ENCODE measurements around the gene GSN.
A peak's percentile ranks its signal among the peaks of the same experiment; 100 is the strongest.

The GSN gene

DNA sequence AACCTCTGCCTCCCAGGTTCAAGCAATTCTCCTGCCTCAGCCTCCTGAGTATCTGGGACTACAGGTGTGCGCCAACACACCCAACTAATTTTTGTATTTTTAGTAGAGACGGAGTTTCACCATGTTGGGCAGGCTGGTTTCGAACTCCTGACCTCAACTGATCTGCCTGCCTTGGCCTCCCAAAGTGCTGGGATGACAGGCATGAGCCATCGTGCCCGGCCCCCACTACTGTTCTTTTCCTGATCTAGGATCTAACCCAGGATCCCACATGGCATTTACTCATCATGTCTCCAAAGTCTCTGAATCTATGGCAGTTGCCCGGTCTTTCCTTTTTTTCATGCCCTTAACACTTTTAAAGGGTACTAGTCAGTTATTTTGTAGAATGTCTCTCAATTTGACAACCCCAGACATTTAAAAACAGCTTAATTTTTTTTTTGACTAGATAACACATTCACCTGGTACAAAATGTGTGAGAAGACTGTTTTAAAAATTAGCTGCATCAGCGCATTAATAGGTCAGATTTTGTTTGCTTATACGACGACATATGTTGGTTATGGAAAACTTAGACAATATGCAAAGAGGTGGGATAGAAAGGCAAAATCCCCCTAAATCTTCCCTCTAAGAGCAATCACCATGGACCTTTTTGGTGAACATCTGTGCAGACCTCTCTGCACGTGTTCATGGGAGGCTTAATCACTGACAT lies 55.6 kb downstream of the GSN start:
- DNase-seq: no peak

DNA sequence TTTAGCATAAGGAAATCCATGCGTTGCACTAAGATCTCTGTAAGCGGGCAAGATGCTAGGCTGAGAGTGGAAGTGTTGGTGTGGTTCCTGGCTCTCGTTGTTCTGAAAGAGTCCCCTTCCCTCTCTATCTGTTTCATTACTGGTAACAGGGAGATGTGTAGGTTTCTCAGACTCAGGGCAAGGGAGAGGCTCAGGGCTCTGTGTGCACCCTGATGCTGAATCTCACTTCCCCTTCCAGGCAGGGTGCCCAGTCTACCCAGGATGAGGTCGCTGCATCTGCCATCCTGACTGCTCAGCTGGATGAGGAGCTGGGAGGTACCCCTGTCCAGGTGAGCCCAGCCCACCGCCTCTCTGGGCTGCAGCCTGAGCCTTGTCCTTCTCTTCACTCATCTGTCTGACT lies 56.4 kb downstream of the GSN start:
- no peak for DNase-seq

DNA sequence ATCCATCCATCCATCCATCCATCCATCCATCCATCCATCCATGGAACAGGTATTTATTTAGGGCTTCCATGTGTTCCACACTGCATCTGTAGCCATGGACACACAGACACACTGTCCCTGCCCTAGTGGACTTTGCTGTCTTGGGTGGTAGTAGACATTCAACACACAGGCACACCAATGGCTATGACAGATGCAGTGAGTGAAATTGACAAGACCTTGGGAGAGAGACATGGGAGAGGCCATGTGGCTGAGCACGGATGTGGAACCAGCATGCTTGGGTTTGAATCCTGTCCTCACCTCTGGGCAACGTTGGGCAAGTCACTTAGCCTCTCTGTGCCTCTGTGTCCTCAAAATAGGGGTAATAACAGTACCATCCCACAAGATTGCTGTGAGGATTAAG lies 56.8 kb downstream of the GSN start:
- no peak for DNase-seq

DNA sequence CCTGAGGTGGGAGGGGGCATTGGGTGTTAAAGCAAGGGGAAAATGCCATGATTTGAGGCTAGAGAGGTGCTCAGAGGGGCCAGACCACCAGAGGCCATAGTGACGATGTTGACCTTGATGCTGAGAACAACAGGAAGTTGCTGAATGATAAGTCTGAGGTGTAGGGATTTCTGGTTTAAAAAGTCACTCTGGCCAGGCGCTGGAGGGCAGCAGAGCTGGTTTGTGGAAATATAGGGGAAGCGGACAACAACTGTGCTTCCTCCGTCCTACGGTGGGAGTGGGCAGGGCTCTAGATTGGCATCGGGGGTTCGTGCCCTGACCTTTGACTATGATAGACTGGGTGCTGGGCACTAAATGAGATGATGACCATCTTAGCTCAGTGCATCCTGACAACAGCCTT lies 57.4 kb downstream of the GSN start:
- DNase-seq: no peak

DNA sequence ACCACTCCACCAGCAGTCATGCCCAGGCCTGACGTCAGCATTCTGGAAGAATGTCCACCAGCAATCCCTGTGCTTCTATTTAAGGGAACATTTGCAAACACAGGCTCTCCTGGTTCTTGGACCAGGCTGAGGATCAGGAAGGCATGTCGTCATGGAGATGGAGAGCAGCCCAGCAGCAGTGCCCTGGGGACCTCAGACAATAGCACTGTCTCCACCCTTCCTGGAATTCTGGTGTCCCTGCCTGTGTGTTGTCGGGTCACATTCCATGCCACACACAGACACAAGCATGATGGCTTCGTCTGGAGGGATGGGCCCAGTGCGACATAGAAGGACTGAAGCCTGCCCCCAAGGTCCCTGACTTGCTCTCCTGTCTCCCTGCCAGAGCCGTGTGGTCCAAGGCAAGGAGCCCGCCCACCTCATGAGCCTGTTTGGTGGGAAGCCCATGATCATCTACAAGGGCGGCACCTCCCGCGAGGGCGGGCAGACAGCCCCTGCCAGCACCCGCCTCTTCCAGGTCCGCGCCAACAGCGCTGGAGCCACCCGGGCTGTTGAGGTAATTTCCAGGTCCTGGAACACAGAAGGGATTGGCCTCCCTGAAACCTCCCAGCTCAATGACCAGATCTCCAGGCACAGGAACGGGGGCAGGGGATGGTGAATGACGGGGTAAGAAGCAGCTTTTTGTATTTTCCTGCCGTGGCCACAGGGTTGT lies 58.3 kb downstream of the GSN start:
- peak; percentile 99 for DNase-seq

DNA sequence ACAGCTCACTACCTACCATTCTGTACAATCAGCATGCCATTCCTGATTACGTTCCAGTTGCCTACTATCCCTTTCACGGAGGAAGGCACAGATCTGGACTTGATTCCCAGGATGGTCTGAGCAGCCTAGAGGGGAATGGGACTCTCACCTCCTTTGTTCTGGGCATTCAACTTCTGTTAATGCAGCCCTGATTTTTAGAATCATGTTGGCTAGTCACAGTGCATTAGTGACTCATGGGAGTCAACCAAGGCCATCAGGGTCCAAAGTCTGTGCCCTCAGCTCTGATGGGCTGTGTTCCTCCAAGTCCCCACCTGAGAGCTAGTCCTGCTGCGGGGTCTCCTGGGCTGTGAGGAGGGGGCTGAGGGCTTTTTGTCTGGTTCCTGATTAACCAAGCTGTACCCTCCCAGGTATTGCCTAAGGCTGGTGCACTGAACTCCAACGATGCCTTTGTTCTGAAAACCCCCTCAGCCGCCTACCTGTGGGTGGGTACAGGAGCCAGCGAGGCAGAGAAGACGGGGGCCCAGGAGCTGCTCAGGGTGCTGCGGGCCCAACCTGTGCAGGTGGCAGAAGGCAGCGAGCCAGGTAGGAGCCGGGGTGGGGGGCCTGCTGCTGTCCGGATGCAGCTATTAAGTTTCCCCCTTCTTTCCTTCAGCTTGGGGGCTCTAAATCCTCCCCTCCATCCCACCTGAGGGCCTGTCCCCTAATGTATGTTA lies 59.1 kb downstream of the GSN start:
- DNase-seq: no peak

DNA sequence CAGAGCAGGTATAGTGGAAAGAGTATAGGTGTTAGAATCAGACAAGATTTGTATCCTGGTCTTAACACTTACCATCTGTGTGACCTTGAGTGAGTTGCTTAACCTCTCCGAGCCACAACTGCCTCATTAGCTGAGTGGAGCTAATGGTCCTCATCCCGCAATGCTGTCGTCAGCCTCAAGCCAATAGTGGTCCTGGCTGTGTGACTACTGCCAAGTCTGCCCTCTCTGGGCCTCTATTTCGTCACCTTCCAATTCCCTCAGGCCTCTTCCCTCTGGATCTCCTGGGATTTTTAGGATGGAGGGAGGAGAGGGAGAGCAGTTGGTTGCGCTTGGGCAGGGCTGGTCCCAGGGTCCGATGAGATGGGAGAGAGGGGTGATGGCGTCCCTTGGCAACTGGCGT lies 60.5 kb downstream of the GSN start:
- DNase-seq: no peak

DNA sequence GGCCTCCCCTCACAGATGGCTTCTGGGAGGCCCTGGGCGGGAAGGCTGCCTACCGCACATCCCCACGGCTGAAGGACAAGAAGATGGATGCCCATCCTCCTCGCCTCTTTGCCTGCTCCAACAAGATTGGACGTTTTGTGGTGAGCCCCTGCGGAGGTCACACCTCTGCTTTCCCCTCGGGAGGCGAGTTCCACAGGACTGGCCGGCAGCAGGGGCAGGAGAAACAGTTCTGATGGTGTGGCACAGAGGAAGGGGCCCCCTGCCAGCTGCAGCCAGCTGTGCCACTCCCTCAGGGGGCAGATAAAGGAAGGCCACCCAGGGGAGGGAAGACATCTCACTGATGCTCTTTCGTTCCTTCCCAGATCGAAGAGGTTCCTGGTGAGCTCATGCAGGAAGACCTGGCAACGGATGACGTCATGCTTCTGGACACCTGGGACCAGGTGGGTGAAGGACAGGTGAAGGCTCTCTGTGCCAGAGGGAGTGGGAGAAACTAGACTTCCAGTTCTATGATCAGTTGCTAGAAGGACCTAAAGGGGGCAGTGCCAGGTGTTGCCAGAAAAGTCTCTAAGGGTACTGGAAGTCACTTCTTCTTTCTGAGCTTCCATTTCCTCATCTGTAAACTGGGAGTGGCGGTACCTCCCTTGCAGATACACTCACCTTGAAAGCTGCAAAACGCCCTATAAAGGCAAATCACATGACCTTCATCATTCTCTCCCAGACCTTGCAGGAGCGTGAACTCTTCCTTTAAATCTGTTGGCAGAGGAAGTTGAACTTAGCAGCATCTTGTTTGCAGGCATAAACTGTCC lies 61.1 kb downstream of the GSN start:
- no peak for DNase-seq

DNA sequence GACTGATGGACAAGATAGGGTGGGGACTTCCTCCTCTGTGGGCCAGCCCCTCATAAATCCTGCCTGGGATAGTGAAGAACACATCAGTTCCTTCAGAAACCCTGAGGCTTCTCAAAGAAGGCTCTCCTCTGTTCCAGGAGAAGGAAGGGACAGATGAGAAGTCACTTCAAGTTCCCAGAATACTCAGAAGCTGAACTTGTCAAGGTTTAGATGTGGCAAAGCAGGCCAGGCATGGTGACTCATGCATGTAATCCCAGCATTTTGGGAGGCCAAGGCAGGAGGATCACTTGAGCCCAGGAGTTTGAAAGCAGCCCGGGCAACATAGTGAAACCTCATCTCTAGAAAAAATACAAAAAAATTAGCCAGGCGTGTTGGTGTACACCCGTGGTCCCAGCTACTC lies 63.6 kb downstream of the GSN start:
- peak; percentile 34 for DNase-seq

DNA sequence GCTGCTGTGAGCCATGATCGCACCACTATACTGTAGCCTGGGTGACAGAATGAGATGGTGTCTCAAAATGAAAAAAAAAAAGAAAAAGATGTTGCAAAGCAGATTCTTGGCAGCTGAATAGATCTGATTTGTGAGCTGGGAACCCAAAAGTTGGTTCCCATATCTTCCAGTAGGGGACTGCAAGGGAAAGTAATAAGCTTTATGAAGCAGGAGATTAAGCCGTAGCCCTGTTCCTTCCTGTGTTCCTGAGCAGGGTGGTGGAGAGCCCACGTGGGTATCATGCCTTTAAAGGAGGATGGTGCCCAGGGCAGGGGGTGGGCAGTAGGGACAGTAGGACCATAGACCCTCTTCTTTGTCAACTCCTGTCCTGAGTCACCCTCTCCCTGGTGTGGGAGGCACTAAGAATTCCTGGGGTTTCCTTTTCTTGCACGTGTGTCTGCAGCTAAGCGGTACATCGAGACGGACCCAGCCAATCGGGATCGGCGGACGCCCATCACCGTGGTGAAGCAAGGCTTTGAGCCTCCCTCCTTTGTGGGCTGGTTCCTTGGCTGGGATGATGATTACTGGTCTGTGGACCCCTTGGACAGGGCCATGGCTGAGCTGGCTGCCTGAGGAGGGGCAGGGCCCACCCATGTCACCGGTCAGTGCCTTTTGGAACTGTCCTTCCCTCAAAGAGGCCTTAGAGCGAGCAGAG lies 64.2 kb downstream of the GSN start:
- peak; percentile 74 for DNase-seq

DNA sequence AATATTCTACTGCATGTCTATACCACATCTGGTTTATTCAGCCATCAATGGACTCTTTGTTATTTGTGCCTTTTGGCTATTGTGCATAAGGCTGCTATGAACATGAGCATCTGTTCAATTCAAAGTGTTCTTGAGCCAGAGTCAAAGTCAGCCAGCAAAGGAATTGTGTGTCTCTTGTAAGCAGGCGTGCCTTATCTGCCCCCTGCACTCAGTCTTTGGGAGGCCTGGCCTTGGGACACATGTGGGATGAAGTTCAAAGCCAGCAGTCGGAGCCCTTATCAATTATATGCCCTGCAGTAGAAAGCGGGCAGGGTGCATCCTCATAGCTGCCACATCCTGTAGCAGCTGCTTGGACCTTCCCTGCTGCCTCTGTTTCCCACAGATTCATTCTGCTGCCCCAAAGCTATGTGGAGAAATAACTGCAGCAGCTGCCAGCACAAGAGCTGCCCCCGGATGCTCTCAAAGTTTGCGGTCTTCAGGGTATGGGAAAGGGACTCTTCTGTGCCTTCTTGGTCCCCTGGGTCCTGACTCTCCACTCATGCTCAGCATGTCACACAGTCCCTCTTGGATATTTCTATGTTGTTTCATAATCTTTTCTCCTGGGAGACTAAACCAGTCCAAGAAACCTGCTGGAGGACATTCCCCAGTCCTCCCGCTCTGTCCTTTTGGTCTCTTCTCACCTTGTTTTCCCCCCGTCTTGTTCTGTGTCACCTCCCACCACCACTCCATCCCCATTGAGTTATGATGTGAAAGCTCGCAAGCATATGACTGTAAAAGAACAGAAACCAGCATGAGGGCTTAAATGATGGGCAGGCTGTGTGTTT lies 66.2 kb downstream of the GSN start:
- DNase-seq: no peak

DNA sequence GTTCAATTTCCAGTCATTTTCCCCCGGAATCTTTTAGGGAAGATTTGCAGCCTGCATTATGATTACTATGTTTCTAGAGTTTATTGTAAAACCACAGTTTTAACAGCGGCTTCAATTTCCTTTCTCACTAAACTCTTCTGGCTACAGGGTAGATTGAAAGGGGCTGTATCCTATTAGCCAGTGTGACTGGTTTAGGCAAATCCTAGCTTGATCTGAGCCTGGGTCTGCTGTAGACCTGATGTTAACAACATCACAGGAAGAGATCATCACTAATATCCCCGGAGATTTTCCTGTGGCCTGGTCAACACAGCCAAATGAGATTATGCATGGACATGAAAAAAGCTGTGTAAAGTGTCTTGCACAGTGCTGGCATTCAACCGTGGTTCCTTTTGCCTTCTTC lies 68.7 kb downstream of the GSN start:
- no peak for DNase-seq

DNA sequence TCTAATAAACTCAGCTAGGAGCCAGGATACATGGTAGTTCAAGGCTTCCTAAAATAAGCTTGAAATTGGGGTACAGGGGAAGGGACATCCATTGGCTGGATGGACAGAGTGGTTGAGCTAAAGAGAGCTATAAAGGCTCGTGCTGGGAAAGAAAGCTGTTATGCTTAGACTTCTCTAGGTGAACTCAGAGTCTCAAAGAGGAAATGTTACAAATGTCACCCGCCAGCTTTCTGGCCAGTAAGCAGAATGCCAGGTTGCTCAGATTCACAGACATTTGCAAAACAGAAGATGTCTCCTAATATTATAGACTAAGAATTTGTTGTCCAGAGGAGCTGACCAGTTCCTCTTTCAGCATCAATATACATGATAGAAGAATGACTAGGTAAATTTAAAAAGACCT lies 71.5 kb downstream of the GSN start:
- no peak for DNase-seq

DNA sequence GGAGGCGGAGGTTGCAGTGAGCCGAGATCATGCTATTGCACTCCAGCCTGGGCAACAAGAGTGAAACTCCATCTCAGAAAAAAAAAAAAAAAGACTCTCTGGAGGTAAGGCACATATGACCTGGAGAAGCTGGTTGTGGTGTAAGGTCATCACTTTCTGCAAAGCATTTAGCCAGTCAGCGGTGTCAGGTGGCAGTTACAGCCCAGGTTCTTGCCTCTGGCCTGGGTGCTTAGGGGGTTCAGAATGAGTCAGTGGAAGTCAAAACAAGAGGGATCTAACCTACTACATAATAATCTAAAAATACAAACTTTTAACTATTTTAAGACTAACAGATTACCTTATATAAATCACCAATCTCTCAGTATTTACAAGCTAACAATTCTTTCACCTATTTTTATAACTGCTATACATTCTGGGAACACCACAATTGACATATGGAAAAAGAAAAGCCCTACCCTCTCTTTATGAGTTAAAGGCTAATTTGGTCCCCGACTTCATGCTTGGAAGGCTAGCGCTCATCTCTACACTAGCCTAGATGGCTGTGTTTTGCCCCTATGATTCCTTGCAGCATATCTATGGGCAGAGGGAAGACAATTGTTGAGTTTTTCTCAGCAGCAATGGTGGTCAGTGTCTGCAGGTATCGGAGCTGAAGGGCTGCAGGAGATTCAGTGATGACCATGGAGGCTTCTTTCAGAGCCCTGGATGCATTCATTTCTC lies 72.9 kb downstream of the GSN start:
- no peak for DNase-seq

DNA sequence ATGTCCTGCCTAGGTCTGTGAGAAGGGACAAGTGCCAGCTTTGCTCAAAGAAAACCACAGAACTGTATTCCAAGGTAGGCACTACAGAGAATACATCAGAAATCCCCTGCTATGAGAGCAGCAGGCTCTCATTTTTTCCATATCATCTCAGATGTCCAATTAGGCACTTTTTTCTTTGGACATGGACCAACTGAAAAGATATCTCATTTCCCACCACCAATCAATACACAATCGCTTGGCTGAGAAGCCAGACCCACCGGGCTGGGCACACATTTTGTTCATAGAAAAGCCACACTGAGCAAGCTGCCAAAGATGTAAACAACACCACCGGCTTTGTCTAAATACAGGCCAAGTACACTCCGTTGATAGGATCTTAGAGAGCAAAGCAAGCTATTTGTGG lies 76.2 kb downstream of the GSN start:
- DNase-seq: no peak

DNA sequence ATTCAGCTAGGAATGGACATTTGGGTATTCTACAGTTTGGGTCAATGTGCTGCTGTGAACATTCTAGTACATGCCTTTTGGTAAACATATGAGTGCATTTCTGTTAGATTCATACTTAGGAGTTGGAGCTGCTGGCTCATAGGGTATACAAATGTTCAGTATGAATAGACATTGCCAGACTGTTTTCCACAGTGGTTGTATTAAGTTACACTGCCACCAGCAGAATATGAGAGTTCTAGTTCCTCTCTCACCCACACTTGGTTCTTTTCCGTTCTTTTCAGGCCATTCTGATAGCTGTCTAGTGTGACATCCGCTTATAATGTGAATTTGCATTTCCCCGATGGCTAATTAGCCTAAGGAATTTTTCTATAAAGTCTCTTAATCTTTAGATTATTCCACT lies 77.1 kb downstream of the GSN start:
- no peak for DNase-seq

DNA sequence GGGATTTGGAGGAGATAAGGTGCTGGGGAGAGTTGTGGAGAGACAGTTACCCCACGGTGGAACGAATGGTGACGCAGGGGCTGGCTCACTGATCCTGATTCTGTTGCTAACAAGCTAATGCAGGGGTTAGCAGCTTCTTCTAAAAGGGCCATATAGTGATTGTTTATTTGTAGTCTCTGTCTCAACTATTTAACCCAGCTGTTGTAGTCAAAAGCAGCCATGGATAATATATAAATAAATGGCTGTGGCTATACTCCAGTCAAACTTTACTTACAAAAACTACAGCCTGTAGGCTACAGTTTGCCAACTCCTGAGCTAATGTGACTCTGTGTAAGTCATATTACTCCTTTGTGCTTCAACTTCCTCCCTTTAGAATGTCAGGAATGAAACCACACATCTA lies 80.3 kb downstream of the GSN start:
- DNase-seq: no peak

DNA sequence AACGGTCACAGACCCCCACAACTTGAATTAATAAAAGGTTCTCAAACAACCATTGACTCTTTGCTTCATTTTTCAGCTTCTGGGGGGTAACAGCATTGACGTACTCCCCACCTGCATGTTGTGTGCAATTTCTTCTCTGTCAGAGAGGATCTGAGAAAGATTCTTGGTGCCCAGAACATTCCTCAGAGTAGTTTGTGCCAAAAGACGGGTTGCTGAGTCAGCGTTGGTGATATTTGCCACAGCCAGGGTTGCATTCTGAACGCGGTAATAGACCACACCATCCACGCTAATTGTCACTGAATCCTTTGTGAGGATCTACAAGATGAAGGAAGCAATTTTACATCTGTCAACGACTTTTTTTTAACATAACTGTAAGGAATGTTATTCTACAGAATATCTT lies 81.0 kb downstream of the GSN start:
- no peak for DNase-seq

DNA sequence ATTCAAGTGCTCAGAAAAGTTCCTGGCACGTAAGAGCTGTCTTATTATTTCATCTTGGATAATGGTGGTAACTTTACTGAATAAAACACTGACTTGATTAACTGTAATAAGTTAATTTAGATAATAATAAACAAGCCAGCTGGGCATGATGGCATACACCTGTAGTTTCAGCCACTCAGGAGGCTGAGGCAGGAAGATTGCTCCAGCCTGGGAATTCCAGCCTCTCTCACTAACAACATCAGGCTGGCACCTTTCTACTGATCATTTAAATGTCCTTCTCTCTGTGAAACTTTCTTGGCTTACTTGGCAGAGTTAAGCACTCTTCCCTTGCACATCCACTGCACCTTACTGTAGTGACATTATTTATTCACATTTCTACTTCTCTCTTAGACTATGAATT lies 82.1 kb downstream of the GSN start:
- no peak for DNase-seq

DNA sequence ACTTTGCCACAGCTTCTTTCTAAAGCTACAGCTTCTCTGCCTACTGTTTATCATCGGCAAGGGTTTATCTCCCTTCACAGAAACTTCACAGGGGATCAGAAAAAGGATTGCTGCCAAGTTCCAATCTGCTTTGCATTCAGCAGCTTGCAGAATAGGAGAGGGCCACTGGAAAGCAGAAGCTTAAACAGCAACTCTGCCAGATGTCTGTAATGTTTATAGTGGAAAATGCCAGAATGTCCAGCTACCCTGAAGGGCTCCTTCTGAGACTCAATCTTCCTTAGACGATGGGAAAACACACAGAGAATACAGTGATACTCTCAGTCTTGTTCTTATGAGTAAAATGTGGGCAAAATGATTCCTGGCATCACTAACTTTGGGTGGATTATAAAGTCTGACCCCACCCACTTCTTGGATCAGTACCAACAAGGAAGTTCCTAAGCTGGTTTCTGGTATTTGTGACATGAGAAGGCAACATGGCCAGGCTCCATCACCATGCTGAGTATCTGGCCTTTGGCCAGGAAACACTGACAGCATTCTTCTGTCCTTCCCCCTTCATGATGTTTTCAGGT lies 83.1 kb downstream of the GSN start:
- peak; percentile 97 for DNase-seq
